A549 (cell line): ENCODE measurements around the gene KHSRP. TPM values are rescaled to one million over a fixed set of nuclear protein-coding genes. Genes with fewer than 3 reads are reported as not detected.
"Not testable (repeated sequence)": the region's sequence is repeated elsewhere in the genome, so short reads cannot be mapped to it uniquely, and the experiment has no call there.

ENCODE experiments used
- ATAC-seq, 2 experiments: fragments of 200-7000 bp in 1 of 2; fragments of >200 bp in 1 of 2; cut with Nextera tagmentation in 1 of 2; cut with Tn5 transposase in 1 of 2; 3 replicates each; pipeline versions ENCODE4 v1.8.0 to v1.9.1; 2018 to 2020; ENCODE audit warnings: mild to moderate bottlenecking in 1 of 2, moderate library complexity in 1 of 2
- CTCF ChIA-PET: fragments of 300-600 bp; sonication (Branson Sonifier 250); formaldehyde crosslinking; extraction: SDS; loops from one replicate; lab custom pipeline; 2021; ENCODE audit warnings: antibody characterized with exemption, inconsistent platforms; lab: Yijun Ruan, JAX
- POLR2A ChIA-PET: fragments of 350-600 bp; formaldehyde crosslinking; extraction: SDS; loops from one replicate; lab custom pipeline; 2021; ENCODE audit warnings: antibody characterized with exemption, inconsistent platforms; lab: Yijun Ruan, JAX
- DNase-seq, 2 experiments: peaks; one replicate each; pipeline versions ENCODE4 v3.0.0 to v3.0.0-alpha.2; 2011 to 2016; ENCODE audit warnings: low read depth in 1 of 2, low spot score in 1 of 2
- FAIRE-seq: peaks from 2 replicates; lab custom pipeline; 2011; peaks lifted over from hg19 to GRCh38; lab: Jason Lieb, UNC
- H3K27ac ChIP-seq, 2 experiments: fragments of >200 bp; sonication (Bioruptor Twin); formaldehyde crosslinking; 3 replicates each; pipeline ENCODE4 v1.5.1; 2016 to 2017
- H3K4me1 ChIP-seq: fragments of >200 bp; sonication (Bioruptor Twin); formaldehyde crosslinking; 3 replicates; pipeline ENCODE4 v1.6.1; 2016
- H3K4me2 ChIP-seq: fragments of >200 bp; sonication (Bioruptor Twin); formaldehyde crosslinking; 3 replicates; pipeline ENCODE4 v1.6.1; 2016
- H3K4me3 ChIP-seq: fragments of >200 bp; sonication (Bioruptor Twin); formaldehyde crosslinking; 3 replicates; pipeline ENCODE4 v1.5.1; 2016
- H3K9me3 ChIP-seq: fragments of >200 bp; sonication (Bioruptor Twin); formaldehyde crosslinking; 3 replicates; pipeline ENCODE4 v1.6.1; 2016
- ATOH8 ChIP-seq: fragments of 250-450 bp; sonication (Bioruptor Pico); IDR thresholded peaks from 2 replicates; pipeline ENCODE4 v1.5.0; 2020; ENCODE audit warnings: low read depth, mild to moderate bottlenecking, moderate library complexity
- CBX8 ChIP-seq: fragments of 200-600 bp; sonication (generic); IDR thresholded peaks from 2 replicates; pipeline ENCODE4 v1.6.1; 2016
- CHD2 ChIP-seq: fragments of 150-350 bp; IDR thresholded peaks from 2 replicates; pipeline ENCODE4 v1.6.1; 2014; ENCODE audit warnings: low read length; ENCODE audit not compliant: partially characterized antibody
- E2F6 ChIP-seq: IDR thresholded peaks from 2 replicates; pipeline ENCODE4 v1.6.1; 2012; ENCODE audit warnings: low read depth, borderline replicate concordance
- ELK1 ChIP-seq: fragments of 150-350 bp; IDR thresholded peaks from 2 replicates; pipeline ENCODE4 v1.6.1; 2014; ENCODE audit warnings: low read depth, mild to moderate bottlenecking, low read length
- HDAC2 ChIP-seq: fragments of 200-600 bp; sonication (generic); IDR thresholded peaks from 2 replicates; pipeline ENCODE4 v1.6.1; 2016
- HES2 ChIP-seq: fragments of >200 bp; sonication (Bioruptor Twin); formaldehyde crosslinking; IDR thresholded peaks from 2 replicates; pipeline ENCODE4 v1.6.1; 2016
- HEYL ChIP-seq: fragments of 250-450 bp; sonication (Bioruptor Pico); IDR thresholded peaks from 2 replicates; pipeline ENCODE4 v1.8.0; 2021; ENCODE audit warnings: mild to moderate bottlenecking, moderate library complexity
- HOXA7 ChIP-seq: fragments of 250-450 bp; sonication (Bioruptor Pico); IDR thresholded peaks from 2 replicates; pipeline ENCODE4 v1.5.0; 2020; ENCODE audit warnings: mild to moderate bottlenecking, moderate library complexity
- MAZ ChIP-seq: fragments of 150-350 bp; IDR thresholded peaks from 2 replicates; pipeline ENCODE4 v1.6.1; 2014; ENCODE audit warnings: antibody characterized with exemption, low read depth, low read length, borderline replicate concordance
- MYC ChIP-seq: IDR thresholded peaks from 2 replicates; pipeline ENCODE4 v1.6.1; 2012; ENCODE audit warnings: mild to moderate bottlenecking, inconsistent platforms, low read length, improper control_type of control experiment, borderline replicate concordance
- NPAS2 ChIP-seq: fragments of 250-450 bp; sonication (Bioruptor Pico); IDR thresholded peaks from 2 replicates; pipeline ENCODE4 v1.8.0; 2022; ENCODE audit warnings: mild to moderate bottlenecking, moderate library complexity, borderline replicate concordance
- POLR2AphosphoS2 ChIP-seq: conservative IDR thresholded peaks from 2 replicates; pipeline ENCODE4 v1.6.1; 2012; ENCODE audit warnings: low read length, improper control_type of control experiment, inconsistent platforms
- RAD21 ChIP-seq, 2 experiments: fragments of >200 bp in 1 of 2; sonication (Bioruptor Twin) in 1 of 2; formaldehyde crosslinking in 1 of 2; IDR thresholded peaks in 1 of 2; conservative IDR thresholded peaks in 1 of 2; 2 replicates in 1 of 2; 3 replicates in 1 of 2; pipeline ENCODE4 v1.6.1; 2012 to 2018; ENCODE audit warnings: inconsistent platforms in 1 of 2
- whole genome bisulfite sequencing: methylation state at CpG from one replicate; pipeline ENCODE4 v1.1.6; 2017; ENCODE audit errors: missing lambda C conversion rate; 5-methylcytosine and 5-hydroxymethylcytosine counted together
- polyA plus RNA-seq, 4 experiments: library from polyadenylated mRNA; depleted of rRNA in 3 of 4; stranded (reverse); fragments of >200 nt; fragmentation: RNase III in 1 of 4; extraction: RNeasy Plus Mini Kit Qiagen cat#74134 plus additional on column Dnase treatment in 1 of 4; gene quantifications; 2 replicates in 3 of 4; 3 replicates in 1 of 4; pipeline ENCODE4 v1.2.3, GENCODE V29; 2011 to 2017

The KHSRP gene
- polyA plus RNA-seq, 2 of the 4 experiments (the other 2 are of a cell fraction) = 54.3 to 192 TPM

GRCh38 chr19:6429419-6430221, 5.0 kb upstream of the KHSRP start (continued):
- TF ChIP-seq CHD2 (no peak), ELK1 (no peak), ATOH8 (CRISPR knock-in tag) (no peak), HOXA7 (CRISPR knock-in tag) (no peak), E2F6 (no peak)

GRCh38 chr19:6428692-6429418, 4.2 kb upstream of the KHSRP start:
- FAIRE-seq, H3K4me1 ChIP-seq, POLR2A ChIA-PET, H3K9me3 ChIP-seq, CTCF ChIA-PET, DNase-seq, H3K27ac ChIP-seq, H3K4me2 ChIP-seq, H3K4me3 ChIP-seq, ATAC-seq: not testable (repeated sequence)
- 46% methylated on average over 2 of the region's 2 CpGs for WGBS

GRCh38 chr19:6427131-6427530, 2.5 kb upstream of the KHSRP start:
- H3K27ac ChIP-seq = no peak overlapping the region
- no peak for TF ChIP-seq RAD21 (conservative IDR thresholded peaks at IDR 0.05 in 1 of 2, IDR thresholded peaks at IDR 0.05 in 1 of 2)
- no peak for TF ChIP-seq NPAS2
- no peak for TF ChIP-seq MAZ
- TF ChIP-seq HDAC2 = no peak
- no peak for TF ChIP-seq CBX8
- no peak for TF ChIP-seq HEYL (CRISPR knock-in tag)
- TF ChIP-seq POLR2AphosphoS2 = no peak
- no peak for TF ChIP-seq MYC
- TF ChIP-seq HES2 = no peak
- ATAC-seq (no peak), FAIRE-seq (no peak), DNase-seq (no peak)
- ChIA-PET CTCF (no interaction called here), POLR2A (no interaction called here)
- no peaks in the 10 kb centered on the region for H3K9me3 ChIP-seq
- 97% methylated on average over 17 of the region's 18 CpGs for WGBS
- peaks cover 11% of the 10 kb centered on the region; the same call in 2 of the 3 replicates for H3K4me1 ChIP-seq
- no peak overlapping the region for H3K4me2 ChIP-seq
- H3K4me3 ChIP-seq = no peak overlapping the region
